ENCODE results near the gene TEX264. TPM values are rescaled to one million over a fixed set of nuclear protein-coding genes. Genes with fewer than 3 reads are reported as not detected.

Gene TEX264
- total and polyA plus RNA-seq, 7 donors = 16.8 to 71.5 (median 29.6) TPM

- Histone ChIP-seq H3K4me1 (no peaks in the 10 kb centered on the region), H3K4me3 (no peak overlapping the region), H3K9me3 (no peaks in the 10 kb centered on the region), H3K27ac (no peak overlapping the region), H3K27me3 (ENCODE audit: insufficient read depth in 3 of 3, low read length in 2 of 3) (no peaks in the 10 kb centered on the region), H3K36me3 (ENCODE audit: insufficient read depth in 1 of 2, low read depth in 1 of 2) (peaks cover 5 to 57% of the 10 kb centered on the region in 2 donors)
- intact Hi-C loops (cut with DNase I) = no loop called here
- no peak for TF ChIP-seq CTCF (IDR thresholded peaks at IDR 0.05)
- DNase-seq = peak in 1 of 2 donors; percentile 53
- peak; percentile 24 to 52 (median 34) for ATAC-seq
- WGBS, 3 donors = 34 to 54% (median 53%) methylated on average over 12 of the region's 12 CpGs
Observed at GRCh38 chr3:51703761-51704510, 32.9 kb downstream of the TEX264 start.

DNA sequence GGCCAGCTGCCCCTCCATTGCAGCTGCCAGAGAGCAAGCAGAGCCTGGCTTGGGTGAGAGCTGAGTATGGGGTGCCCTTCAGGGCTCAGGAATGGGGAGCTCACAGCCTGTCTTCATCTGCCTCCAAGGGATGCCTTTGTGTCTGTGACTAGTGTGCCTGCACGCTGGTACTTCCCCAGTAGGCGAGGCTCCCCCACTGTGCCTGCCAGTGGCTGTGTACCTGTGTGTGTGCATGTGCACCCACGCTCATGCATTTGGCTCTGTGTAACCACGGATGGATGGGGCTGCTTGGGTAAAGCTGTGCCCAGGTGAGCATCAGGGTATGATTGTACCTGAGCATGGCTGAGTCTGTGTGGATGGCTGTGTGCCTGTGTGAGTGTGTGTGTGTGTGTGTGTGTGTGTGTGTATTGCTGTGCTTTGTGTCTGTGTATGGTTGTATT lies 33.5 kb downstream of the TEX264 start:
- H3K27me3 ChIP-seq (ENCODE audit: insufficient read depth in 3 of 3, low read length in 2 of 3) = no peaks in the 10 kb centered on the region
- no peak overlapping the region for H3K27ac ChIP-seq
- H3K4me3 ChIP-seq = no peak overlapping the region
- ATAC-seq = no peak
- H3K9me3 ChIP-seq = no peaks in the 10 kb centered on the region
- no peak for TF ChIP-seq CTCF (IDR thresholded peaks at IDR 0.05)
- H3K36me3 ChIP-seq (ENCODE audit: insufficient read depth in 1 of 2, low read depth in 1 of 2) = peaks cover 2 to 51% of the 10 kb centered on the region in 2 donors
- no peaks in the 10 kb centered on the region for H3K4me1 ChIP-seq
- 79 to 94% (median 90%) methylated on average over 4 of the region's 4 CpGs for WGBS, 3 donors
- DNase-seq = peak in 1 of 2 donors; percentile 18
- intact Hi-C loops (cut with DNase I) = no loop called here

GRCh38 chr3:51705276-51706020 lies 34.4 kb downstream of the TEX264 start:
- WGBS, 3 donors = 86 to 93% (median 88%) methylated on average over 8 of the region's 8 CpGs
- Histone ChIP-seq H3K4me1 (no peaks in the 10 kb centered on the region), H3K9me3 (no peaks in the 10 kb centered on the region), H3K27ac (no peak overlapping the region), H3K36me3 (ENCODE audit: insufficient read depth in 1 of 2, low read depth in 1 of 2) (peaks cover 2 to 42% of the 10 kb centered on the region in 2 donors), H3K27me3 (ENCODE audit: insufficient read depth in 3 of 3, low read length in 2 of 3) (no peaks in the 10 kb centered on the region), H3K4me3 (no peak overlapping the region)
- DNase-seq = peak in 1 of 2 donors; percentile 28
- no peak for TF ChIP-seq CTCF (IDR thresholded peaks at IDR 0.05)
- ATAC-seq = no peak
- intact Hi-C loops (cut with DNase I) = no loop called here

DNA sequence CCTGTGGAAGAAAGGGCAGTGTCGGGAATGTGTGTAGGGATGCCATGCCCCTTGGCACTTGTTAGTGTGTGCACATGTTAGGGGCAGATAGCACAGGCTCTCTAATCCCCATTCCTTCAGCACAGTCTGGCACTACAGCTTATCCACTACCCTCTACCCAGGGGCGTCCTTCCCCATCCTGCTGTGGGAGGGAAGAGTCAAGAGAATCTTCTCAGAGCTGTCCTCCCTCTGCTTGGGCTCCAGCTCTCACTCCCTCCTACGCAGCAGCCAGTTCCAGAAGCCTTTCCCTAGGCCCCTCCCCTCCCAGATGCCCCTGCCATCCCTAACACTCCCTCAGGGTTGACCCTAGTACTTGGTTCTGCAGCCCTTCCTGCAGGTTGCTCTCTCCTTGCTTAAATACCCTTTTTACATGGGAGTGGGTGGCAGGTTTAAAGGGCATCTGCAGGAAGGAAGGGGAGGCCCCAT lies 35.0 kb downstream of the TEX264 start:
- no peak overlapping the region for H3K27ac ChIP-seq
- H3K9me3 ChIP-seq = no peaks in the 10 kb centered on the region
- H3K4me3 ChIP-seq = no peak overlapping the region
- DNase-seq = peak in 1 of 2 donors; percentile 42
- H3K27me3 ChIP-seq (ENCODE audit: insufficient read depth in 3 of 3, low read length in 2 of 3) = no peaks in the 10 kb centered on the region
- TF ChIP-seq CTCF (IDR thresholded peaks at IDR 0.05) = no peak
- no peaks in the 10 kb centered on the region for H3K4me1 ChIP-seq
- intact Hi-C loops (cut with DNase I) = no loop called here
- H3K36me3 ChIP-seq (ENCODE audit: insufficient read depth in 1 of 2, low read depth in 1 of 2) = peaks cover 2 to 38% of the 10 kb centered on the region in 2 donors
- WGBS, 3 donors = 71 to 80% (median 73%) methylated on average over 3 of the region's 3 CpGs
- no peak for ATAC-seq
